Nephron progenitor cell (in vitro differentiated cells): Measurements from ENCODE around the gene IRS1.

Experiments
- DNase-seq: peaks from one replicate; pipeline ENCODE4 v3.0.0; 2021
- H3K27ac Mint-ChIP-seq: 2 replicates; pipeline ENCODE4 v1.8.0; 2021; ENCODE audit warnings: mild to moderate bottlenecking, moderate library complexity, mixed read lengths
- H3K27me3 Mint-ChIP-seq: 2 replicates; pipeline ENCODE4 v1.8.0; 2021; ENCODE audit warnings: mild to moderate bottlenecking, low read depth, mixed read lengths; ENCODE audit not compliant: poor library complexity
- H3K36me3 Mint-ChIP-seq: 2 replicates; pipeline ENCODE4 v1.8.0; 2021; ENCODE audit warnings: low read depth, mixed read lengths
- H3K4me1 Mint-ChIP-seq: 2 replicates; pipeline ENCODE4 v1.8.0; 2021; ENCODE audit warnings: mixed read lengths
- H3K4me3 Mint-ChIP-seq: 2 replicates; pipeline ENCODE4 v1.8.0; 2021; ENCODE audit warnings: mild to moderate bottlenecking, moderate library complexity, mixed read lengths
- H3K9me3 Mint-ChIP-seq: 2 replicates; pipeline ENCODE4 v1.8.0; 2021; ENCODE audit warnings: mild to moderate bottlenecking, moderate library complexity, mixed read lengths
- TF ChIP-seq, protein P1 (sequence below): fragments of 200-600 bp; sonication (generic); IDR thresholded peaks from 2 replicates; pipeline ENCODE4 v1.5.0; 2021; ENCODE audit warnings: antibody characterized with exemption

The IRS1 gene

DNA sequence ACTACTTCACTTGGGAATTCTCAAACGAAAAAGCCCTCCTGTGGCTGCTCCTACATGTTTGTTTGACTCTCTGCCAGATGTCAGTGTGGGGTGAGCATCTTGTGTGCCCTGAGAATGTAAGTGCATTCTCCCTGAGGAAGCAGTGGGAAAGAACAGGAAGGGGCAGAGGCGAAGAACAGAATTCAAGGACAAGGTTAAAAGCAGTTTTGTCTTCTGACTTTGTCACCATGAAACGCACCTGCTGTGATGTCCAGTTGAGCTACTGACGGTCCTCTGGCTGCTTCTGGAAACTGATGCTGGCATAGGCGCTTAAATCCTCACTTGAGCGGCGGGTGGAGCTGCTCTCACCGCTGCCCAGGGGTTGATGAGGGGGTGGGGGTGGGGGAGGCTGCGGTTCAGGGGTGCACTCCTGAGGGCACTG, 4.9 kb downstream of the IRS1 start:
- DNase-seq = peak; percentile 2
- Mint-ChIP-seq H3K27ac (no peak overlapping the region), H3K4me1 (peaks cover 42% of the 10 kb centered on the region), H3K36me3 (peaks cover 29% of the 10 kb centered on the region), H3K27me3 (peaks cover 8% of the 10 kb centered on the region), H3K9me3 (peaks cover 10% of the 10 kb centered on the region), H3K4me3 (peak overlapping the region; percentile 74)
- TF ChIP-seq, protein P1, sequence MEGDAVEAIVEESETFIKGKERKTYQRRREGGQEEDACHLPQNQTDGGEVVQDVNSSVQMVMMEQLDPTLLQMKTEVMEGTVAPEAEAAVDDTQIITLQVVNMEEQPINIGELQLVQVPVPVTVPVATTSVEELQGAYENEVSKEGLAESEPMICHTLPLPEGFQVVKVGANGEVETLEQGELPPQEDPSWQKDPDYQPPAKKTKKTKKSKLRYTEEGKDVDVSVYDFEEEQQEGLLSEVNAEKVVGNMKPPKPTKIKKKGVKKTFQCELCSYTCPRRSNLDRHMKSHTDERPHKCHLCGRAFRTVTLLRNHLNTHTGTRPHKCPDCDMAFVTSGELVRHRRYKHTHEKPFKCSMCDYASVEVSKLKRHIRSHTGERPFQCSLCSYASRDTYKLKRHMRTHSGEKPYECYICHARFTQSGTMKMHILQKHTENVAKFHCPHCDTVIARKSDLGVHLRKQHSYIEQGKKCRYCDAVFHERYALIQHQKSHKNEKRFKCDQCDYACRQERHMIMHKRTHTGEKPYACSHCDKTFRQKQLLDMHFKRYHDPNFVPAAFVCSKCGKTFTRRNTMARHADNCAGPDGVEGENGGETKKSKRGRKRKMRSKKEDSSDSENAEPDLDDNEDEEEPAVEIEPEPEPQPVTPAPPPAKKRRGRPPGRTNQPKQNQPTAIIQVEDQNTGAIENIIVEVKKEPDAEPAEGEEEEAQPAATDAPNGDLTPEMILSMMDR = no peak

DNA sequence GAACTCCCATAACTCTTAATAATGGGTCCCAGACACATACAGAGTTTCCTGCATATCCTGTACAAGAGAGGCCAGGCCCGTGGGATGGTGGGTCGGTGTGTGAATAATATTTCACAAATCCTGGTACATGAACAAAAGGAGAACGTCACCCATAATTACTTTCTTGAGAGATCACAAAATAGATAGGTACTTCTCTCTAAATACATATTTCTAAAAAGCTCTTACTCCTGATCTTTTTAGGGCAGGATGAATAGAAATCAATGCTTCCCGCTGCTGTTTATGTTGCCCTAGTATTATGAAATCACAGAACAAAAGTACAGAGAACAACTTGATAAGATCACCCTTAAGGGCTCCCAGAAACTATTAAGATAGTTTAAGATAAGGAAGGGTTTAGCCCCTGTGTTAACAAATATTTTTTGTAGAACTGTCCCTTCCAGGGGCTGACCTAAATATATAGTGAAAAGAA, 5.4 kb downstream of the IRS1 start:
- H3K9me3 Mint-ChIP-seq = peaks cover 10% of the 10 kb centered on the region
- H3K27ac Mint-ChIP-seq = no peak overlapping the region
- DNase-seq = no peak
- H3K4me1 Mint-ChIP-seq = peaks cover 47% of the 10 kb centered on the region
- TF ChIP-seq, protein P1 = no peak
- H3K27me3 Mint-ChIP-seq = peaks cover 8% of the 10 kb centered on the region
- H3K4me3 Mint-ChIP-seq = peak overlapping the region; percentile 74
- peaks cover 29% of the 10 kb centered on the region for H3K36me3 Mint-ChIP-seq

DNA sequence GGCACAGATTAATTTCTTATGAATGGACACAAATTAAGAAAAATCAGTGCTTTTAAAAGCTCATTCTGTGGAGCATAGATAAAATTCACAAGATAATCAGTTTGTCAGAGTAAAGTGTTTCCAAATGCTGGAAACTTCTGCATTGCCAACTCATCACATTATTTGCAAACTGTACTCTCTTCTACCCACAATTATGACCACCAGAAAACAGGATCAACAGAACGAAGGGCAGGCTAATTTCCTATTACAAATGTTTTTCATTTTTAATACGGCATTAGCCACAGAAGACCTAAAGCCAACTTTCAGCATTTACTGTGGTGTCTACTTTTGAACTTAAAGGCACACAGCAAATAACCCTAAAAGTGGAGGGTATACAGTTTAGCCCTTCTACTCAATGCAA, 6.0 kb downstream of the IRS1 start:
- peaks cover 10% of the 10 kb centered on the region for H3K9me3 Mint-ChIP-seq
- TF ChIP-seq, protein P1 = no peak
- H3K27ac Mint-ChIP-seq = no peak overlapping the region
- peak overlapping the region; percentile 74 for H3K4me3 Mint-ChIP-seq
- DNase-seq = no peak
- peaks cover 52% of the 10 kb centered on the region for H3K4me1 Mint-ChIP-seq
- H3K27me3 Mint-ChIP-seq = peaks cover 8% of the 10 kb centered on the region
- peaks cover 29% of the 10 kb centered on the region for H3K36me3 Mint-ChIP-seq

DNA sequence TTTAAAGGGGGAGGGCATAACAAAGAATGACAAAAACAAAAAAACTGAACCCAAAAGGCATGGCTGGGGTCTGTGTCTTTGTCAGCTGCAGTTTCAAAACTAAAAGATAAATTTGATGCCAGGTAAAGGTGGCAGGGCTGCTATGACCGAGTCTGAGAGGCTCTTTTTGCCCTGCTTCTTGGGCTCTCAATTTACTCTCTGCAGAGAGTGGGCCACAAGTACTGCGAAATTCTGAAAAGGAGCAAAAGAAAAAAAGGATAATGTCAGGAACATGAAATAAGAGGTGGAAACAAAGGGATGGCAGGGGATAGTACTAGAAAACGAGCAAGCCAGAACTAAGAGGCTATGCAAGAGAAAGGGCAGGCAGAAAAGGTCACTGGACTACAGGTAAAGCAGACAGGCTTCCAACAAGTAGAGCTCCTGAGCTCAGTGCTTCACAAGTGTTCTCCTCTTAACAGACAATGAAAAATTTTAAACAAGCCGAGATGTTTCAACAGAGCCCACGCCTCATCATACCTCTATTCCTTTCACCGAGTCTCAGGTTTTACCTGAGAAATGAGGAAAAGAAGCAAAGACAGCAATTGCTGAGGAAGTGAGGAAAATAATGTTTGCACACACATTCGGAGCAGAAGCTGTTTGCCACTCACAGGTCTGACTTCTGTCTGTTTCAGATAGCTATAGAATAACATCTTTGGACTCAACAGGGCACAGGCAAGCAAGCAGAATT, 7.3 kb downstream of the IRS1 start:
- Mint-ChIP-seq H3K27ac (peak overlapping the region; percentile 54), H3K4me3 (peak overlapping the region; percentile 74), H3K4me1 (peaks cover 52% of the 10 kb centered on the region), H3K36me3 (peaks cover 31% of the 10 kb centered on the region), H3K9me3 (peaks cover 9% of the 10 kb centered on the region), H3K27me3 (peaks cover 8% of the 10 kb centered on the region)
- TF ChIP-seq, protein P1 = no peak
- no peak for DNase-seq

DNA sequence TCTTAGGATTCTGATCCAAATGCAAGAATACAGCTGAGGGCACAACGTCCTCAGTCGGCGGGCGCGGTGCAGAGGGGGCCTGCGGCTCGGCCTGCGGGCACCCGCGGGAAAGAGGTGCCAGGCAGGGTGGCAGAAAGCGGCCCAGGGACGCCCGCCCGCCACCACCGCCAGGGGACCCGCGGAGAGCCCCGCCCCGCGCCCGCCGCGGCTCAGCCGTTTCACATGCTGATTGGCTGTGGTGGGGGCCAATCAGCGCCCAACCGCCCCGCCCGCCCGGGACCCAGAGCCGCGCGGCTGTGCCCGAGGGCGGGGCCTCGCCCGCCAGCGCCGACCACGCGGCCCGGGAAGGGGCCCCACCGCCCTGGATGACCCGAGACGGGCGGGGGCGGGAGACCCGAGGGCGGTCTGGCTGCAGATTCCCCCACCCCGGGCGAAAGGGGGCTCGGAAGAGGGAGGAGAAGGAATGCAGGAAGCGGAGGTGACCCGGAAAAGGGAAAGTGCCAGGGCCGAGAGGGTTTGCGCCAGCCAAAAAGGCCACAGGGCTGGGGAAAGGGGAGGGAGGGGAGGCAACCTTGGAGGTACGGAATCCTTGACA, 8.0 kb downstream of the IRS1 start:
- Mint-ChIP-seq H3K9me3 (peaks cover 9% of the 10 kb centered on the region), H3K36me3 (peaks cover 31% of the 10 kb centered on the region), H3K27ac (peak overlapping the region; percentile 59), H3K4me3 (peak overlapping the region; percentile 81), H3K27me3 (peaks cover 8% of the 10 kb centered on the region), H3K4me1 (peaks cover 52% of the 10 kb centered on the region)
- DNase-seq = peak; percentile 92
- TF ChIP-seq, protein P1 = peak; percentile 17
